ENCODE results near the gene CCDC85C. TPM values are rescaled to one million over a fixed set of nuclear protein-coding genes. Genes with fewer than 3 reads are reported as not detected.

Gene CCDC85C
- total RNA-seq, 1 experiment from 2014 or later = 42.3 TPM

GRCh38 chr14:99649643-99650042 is 45.6 kb upstream of the CCDC85C start:
- TF ChIP-seq YY1 (IDR thresholded peaks at IDR 0.05; ENCODE audit: extremely low read depth, insufficient replicate concordance, low read depth, low read length) (no peak), EGR1 (IDR thresholded peaks at IDR 0.05; ENCODE audit: low read depth) (no peak), CTCF (IDR thresholded peaks at IDR 0.05 in 2 of 3, conservative IDR thresholded peaks at IDR 0.05 in 1 of 3; ENCODE audit: borderline replicate concordance in 1 of 3, insufficient read depth in 1 of 3, low read depth in 2 of 3, low read length in 2 of 3) (no peak), SP1 (IDR thresholded peaks at IDR 0.05; ENCODE audit: low read depth) (no peak), RAD21 (IDR thresholded peaks at IDR 0.05; ENCODE audit: low read depth) (no peak), POLR2AphosphoS5 (IDR thresholded peaks at IDR 0.05; ENCODE audit: low read depth, low read length) (no peak), JUND (IDR thresholded peaks at IDR 0.05) (no peak)
- TF ChIP-seq, protein P1, sequence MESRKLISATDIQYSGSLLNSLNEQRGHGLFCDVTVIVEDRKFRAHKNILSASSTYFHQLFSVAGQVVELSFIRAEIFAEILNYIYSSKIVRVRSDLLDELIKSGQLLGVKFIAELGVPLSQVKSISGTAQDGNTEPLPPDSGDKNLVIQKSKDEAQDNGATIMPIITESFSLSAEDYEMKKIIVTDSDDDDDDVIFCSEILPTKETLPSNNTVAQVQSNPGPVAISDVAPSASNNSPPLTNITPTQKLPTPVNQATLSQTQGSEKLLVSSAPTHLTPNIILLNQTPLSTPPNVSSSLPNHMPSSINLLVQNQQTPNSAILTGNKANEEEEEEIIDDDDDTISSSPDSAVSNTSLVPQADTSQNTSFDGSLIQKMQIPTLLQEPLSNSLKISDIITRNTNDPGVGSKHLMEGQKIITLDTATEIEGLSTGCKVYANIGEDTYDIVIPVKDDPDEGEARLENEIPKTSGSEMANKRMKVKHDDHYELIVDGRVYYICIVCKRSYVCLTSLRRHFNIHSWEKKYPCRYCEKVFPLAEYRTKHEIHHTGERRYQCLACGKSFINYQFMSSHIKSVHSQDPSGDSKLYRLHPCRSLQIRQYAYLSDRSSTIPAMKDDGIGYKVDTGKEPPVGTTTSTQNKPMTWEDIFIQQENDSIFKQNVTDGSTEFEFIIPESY (IDR thresholded peaks at IDR 0.05; ENCODE audit: extremely low read depth, insufficient replicate concordance, low read length) = no peak
- TF ChIP-seq, protein P2, sequence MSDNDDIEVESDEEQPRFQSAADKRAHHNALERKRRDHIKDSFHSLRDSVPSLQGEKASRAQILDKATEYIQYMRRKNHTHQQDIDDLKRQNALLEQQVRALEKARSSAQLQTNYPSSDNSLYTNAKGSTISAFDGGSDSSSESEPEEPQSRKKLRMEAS (IDR thresholded peaks at IDR 0.05) = no peak
- Histone ChIP-seq H2AFZ (ENCODE audit: low read depth, low read length, poor library complexity, severe bottlenecking) (no peak overlapping the region), H3K9me2 (ENCODE audit: insufficient read depth) (no peaks in the 10 kb centered on the region), H3K4me1 (ENCODE audit: control insufficient read depth in 1 of 2, insufficient read depth in 2 of 2, low read length in 2 of 2) (peaks cover 3 to 4% of the 10 kb centered on the region in 2 experiments; a peak in 1 of 4 replicates), H3K79me2 (ENCODE audit: insufficient read depth, low read length) (no peaks in the 10 kb centered on the region), H3K36me3 (ENCODE audit: control insufficient read depth in 1 of 2, insufficient read depth in 2 of 2, low read length in 2 of 2) (no peaks in the 10 kb centered on the region), H3K27ac (ENCODE audit: low read depth, low read length) (no peak overlapping the region), H3K9ac (ENCODE audit: low read length) (no peak overlapping the region), H3K9me3 (ENCODE audit: control insufficient read depth in 1 of 2, insufficient read depth in 1 of 2, low read depth in 1 of 2, low read length in 2 of 2) (no peaks in the 10 kb centered on the region), H3K27me3 (ENCODE audit: insufficient read depth, low read length) (no peaks in the 10 kb centered on the region), H3K4me3 (replicated peaks in 1 of 2; ENCODE audit: low read depth in 1 of 2, low read length in 2 of 2) (no peak overlapping the region), H3K4me2 (ENCODE audit: low read length) (no peak overlapping the region), H4K20me1 (ENCODE audit: insufficient read depth) (no peaks in the 10 kb centered on the region)
- intact Hi-C loops (cut with micrococcal nuclease) = no loop called here
- ChIA-PET RAD21 (ENCODE audit: low non-redundant PET in 1 of 2, low total read pairs in 2 of 2, uncharacterized antibody in 2 of 2, unreplicated experiment in 2 of 2) (no interaction called here), POLR2A (no interaction called here), CTCF (no interaction called here)
- BruUV-seq (replicated peaks) = no TSS peak
- ATAC-seq (no peak), DNase-seq (ENCODE audit: low read depth, low spot score) (no peak)

Measured in HCT116 (cell line).